Psoas muscle (tissue), 8 donors: ENCODE data around the gene HSPG2. TPM values are rescaled to one million over a fixed set of nuclear protein-coding genes. Genes with fewer than 3 reads are reported as not detected.
"Not testable (repeated sequence)": the region's sequence is repeated elsewhere in the genome, so short reads cannot be mapped to it uniquely, and the experiment has no call there.

Experiments
- ATAC-seq, 4 donors: fragments of 200-7000 bp; cut with Tn5 transposase; one replicate each; pipeline ENCODE4 v1.9.1; 2020; ENCODE audit warnings: moderate library complexity in 3 of 4, mild to moderate bottlenecking in 2 of 4
- DNase-seq, 2 donors: peaks; one replicate each; pipeline ENCODE4 v3.0.0-alpha.2; 2020
- H3K27ac ChIP-seq: fragments of 200-600 bp; one replicate; pipeline ENCODE4 v1.8.0; 2022
- H3K27me3 ChIP-seq, 3 donors: fragments of 200-600 bp in 1 of 3; one replicate each; pipeline versions ENCODE4 v1.6.1 to v1.8.0; 2013 to 2022; ENCODE audit warnings: low read length in 2 of 3, mild to moderate bottlenecking in 2 of 3, moderate library complexity in 1 of 3; ENCODE audit not compliant: insufficient read depth in 3 of 3
- H3K36me3 ChIP-seq, 2 donors: fragments of 200-600 bp in 1 of 2; one replicate each; pipeline versions ENCODE4 v1.6.1 to v1.8.0; 2013 to 2022; ENCODE audit warnings: low read depth in 1 of 2, mild to moderate bottlenecking in 1 of 2, moderate library complexity in 1 of 2; ENCODE audit not compliant: insufficient read depth in 1 of 2
- H3K4me1 ChIP-seq: fragments of 200-600 bp; one replicate; pipeline ENCODE4 v1.8.0; 2022
- H3K4me3 ChIP-seq: fragments of 200-600 bp; one replicate; pipeline ENCODE4 v1.8.0; 2022; ENCODE audit warnings: mild to moderate bottlenecking
- H3K9me3 ChIP-seq: fragments of 200-600 bp; one replicate; pipeline ENCODE4 v1.8.0; 2022
- WGBS, 3 donors: extraction: QIAGEN DNeasy Blood & Tissue Kit; methylation state at CpG; one replicate each; pipeline versions ENCODE4 v1.1.6 to v1.1.7; 2013; 5-methylcytosine and 5-hydroxymethylcytosine counted together
- intact Hi-C, 2 donors: fragments of 100-400 bp; cut with DNase I; formaldehyde crosslinking; loops; one replicate each; pipeline versions ENCODE4 v1.11.0 to v1.14.2; 2022
- polyA plus RNA-seq, 3 donors: library from polyadenylated mRNA; stranded (reverse); fragments of 200-250 nt; gene quantifications; one replicate each; pipeline ENCODE4 v1.2.3, GENCODE V29; 2013
- total RNA-seq, 4 donors: library from RNA; stranded (reverse); fragmentation: NEBNext Ultra II Directional in 2 of 4; extraction: Animal tissue kit (Norgen Biotek cat#: 25700) in 2 of 4; gene quantifications; one replicate each; pipeline versions ENCODE4 v1.2.1 to v1.2.4, GENCODE V29; 2021 to 2023
- TF ChIP-seq, protein P1 (sequence below): fragments of 200-600 bp; IDR thresholded peaks from one replicate; pipeline ENCODE4 v1.8.0; 2022; ENCODE audit warnings: antibody characterized with exemption
- donor health status: healthy with polysubstance abuse.
- donor health status: DM: no; HTN: no; CAD: no; lungs with moderate emphysema.
- donor health status: Bipolar disorder and iron deficiency.
- donor health status: healthy.
- donor health status: DM: yes; HTN: yes; CAD: no.
- donor health status: DM: no; HTN: no; CAD: no.
- donor health status: DM: no; HTN: no; CAD: no.
- donor health status: DM: yes; HTN: yes; CAD: no.

The HSPG2 gene
- total and polyA plus RNA-seq, 7 donors: 24.5 to 168 (median 102) TPM

DNA sequence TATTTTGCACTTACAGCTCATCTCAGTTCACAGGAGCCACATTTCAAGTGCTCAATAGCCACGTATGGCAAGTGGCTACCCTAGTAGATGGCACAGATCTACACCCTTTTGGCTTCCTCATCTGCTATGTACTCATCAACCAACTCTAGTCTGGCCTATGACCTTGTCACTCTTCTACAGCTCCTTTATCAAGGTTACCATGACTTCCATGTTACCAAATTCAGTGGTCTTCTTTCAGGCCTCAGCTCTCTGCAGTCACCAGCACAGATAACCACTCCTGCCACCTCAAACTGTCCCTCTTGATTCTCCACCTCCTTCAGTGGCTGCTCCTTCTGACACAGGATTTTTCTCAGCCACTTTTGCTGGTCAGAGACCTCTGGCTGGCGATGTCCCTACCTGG, 142.5 kb downstream of the HSPG2 start:
- WGBS, 3 donors: 85 to 87% (median 85%) methylated on average over 2 of the region's 2 CpGs
- no peaks in the 10 kb centered on the region for H3K27me3 ChIP-seq
- DNase-seq (no peak), ATAC-seq (no peak)
- no peak overlapping the region for H3K4me3 ChIP-seq
- H3K27ac ChIP-seq: no peak overlapping the region
- intact Hi-C loops: no loop called here
- no peaks in the 10 kb centered on the region for H3K36me3 ChIP-seq
- no peaks in the 10 kb centered on the region for H3K4me1 ChIP-seq
- TF ChIP-seq, protein P1, sequence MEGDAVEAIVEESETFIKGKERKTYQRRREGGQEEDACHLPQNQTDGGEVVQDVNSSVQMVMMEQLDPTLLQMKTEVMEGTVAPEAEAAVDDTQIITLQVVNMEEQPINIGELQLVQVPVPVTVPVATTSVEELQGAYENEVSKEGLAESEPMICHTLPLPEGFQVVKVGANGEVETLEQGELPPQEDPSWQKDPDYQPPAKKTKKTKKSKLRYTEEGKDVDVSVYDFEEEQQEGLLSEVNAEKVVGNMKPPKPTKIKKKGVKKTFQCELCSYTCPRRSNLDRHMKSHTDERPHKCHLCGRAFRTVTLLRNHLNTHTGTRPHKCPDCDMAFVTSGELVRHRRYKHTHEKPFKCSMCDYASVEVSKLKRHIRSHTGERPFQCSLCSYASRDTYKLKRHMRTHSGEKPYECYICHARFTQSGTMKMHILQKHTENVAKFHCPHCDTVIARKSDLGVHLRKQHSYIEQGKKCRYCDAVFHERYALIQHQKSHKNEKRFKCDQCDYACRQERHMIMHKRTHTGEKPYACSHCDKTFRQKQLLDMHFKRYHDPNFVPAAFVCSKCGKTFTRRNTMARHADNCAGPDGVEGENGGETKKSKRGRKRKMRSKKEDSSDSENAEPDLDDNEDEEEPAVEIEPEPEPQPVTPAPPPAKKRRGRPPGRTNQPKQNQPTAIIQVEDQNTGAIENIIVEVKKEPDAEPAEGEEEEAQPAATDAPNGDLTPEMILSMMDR: no peak
- H3K9me3 ChIP-seq: peaks cover 6% of the 10 kb centered on the region

- TF ChIP-seq, protein P1: no peak
- Histone ChIP-seq H3K36me3 (no peaks in the 10 kb centered on the region), H3K4me1 (no peaks in the 10 kb centered on the region), H3K27ac (no peak overlapping the region), H3K9me3 (peaks cover 6% of the 10 kb centered on the region), H3K27me3 (no peaks in the 10 kb centered on the region), H3K4me3 (no peak overlapping the region)
- 68 to 82% (median 78%) methylated on average over 2 of the region's 2 CpGs for WGBS, 3 donors
- DNase-seq: no peak
- intact Hi-C loops: no loop called here
- ATAC-seq: no peak
Observed at GRCh38 chr1:21793104-21793503, 144.0 kb downstream of the HSPG2 start.

- DNase-seq (no peak), ATAC-seq (no peak)
- 72 to 80% (median 76%) methylated on average over 2 of the region's 2 CpGs for WGBS, 3 donors
- no peaks in the 10 kb centered on the region for H3K27me3 ChIP-seq
- TF ChIP-seq, protein P1: no peak
- no peak overlapping the region for H3K27ac ChIP-seq
- no peak overlapping the region for H3K4me3 ChIP-seq
- H3K9me3 ChIP-seq: no peaks in the 10 kb centered on the region
- peaks cover 2% of the 10 kb centered on the region for H3K4me1 ChIP-seq
- no peaks in the 10 kb centered on the region for H3K36me3 ChIP-seq
- intact Hi-C loops: no loop called here
Observed at GRCh38 chr1:21786640-21787039, 150.5 kb downstream of the HSPG2 start.

DNA sequence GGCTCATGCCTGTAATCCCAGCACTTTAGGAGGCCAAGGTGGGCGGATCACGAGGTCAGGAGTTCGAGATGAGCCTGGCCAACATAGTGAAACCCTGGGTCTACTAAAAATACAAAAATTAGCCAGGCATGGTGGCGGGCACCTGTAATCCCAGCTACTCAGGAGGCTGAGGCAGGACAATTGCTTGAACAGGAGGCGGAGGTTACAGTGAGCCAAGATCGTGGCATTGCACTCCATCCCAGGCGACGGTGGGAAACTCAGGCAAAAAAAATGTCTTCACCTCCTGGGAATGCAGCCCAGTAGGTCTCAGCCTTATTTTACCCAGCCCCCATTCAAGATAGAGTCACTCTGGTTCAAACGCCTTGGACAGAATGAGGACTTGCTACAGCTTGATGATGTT, 151.3 kb downstream of the HSPG2 start:
- H3K9me3 ChIP-seq, intact Hi-C loops: not testable (repeated sequence)
- 82 to 93% (median 87%) methylated on average over 9 of the region's 9 CpGs for WGBS, 3 donors

DNA sequence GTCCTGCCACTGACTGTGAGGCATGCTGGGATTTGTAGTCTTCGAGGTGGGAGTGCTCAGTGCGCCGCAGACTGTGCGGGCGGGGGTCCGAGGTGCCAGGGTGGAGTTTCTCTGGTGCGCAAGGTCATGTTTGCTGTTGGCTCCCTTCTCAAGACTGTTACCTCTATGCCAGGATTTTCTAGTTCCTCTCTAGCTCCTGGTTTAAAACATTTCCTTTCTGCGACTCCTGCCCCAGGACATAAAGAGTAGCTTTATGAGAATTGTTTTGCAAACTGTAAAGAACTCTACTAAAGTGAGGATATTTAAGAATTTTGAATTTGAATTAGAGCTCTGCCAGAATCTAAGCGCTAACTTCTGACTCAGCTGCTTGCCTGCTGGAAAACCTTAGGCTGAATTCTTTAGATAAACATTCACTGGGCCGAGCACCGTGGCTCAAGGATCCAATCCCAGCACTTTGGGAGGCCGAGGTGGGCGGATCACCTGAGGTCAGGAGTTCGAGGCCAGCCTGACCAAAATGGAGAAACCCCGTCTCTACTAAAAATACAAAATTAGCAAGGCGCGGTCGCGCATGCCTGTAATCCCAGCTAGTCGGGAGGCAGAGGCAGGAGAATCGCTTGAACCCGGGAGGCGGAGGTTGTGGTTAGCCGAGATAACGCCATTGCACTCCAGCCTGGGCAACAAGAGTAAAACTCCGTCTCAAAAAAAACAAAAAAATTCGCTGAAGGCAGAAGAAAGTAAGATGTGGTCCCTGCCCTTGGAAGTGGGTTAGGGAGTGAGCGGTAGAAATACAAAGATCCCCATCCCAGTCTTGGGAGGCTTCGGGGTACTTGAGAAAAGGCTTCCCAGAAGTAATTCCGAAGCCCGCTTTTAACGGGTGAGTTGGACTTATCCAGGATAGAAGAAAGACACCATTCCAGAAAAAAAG, 153.2 kb downstream of the HSPG2 start:
- Histone ChIP-seq H3K9me3 (no peaks in the 10 kb centered on the region), H3K4me3 (peak overlapping the region; percentile 82), H3K27me3 (no peaks in the 10 kb centered on the region), H3K4me1 (peaks cover 8% of the 10 kb centered on the region), H3K27ac (peak overlapping the region; percentile 100), H3K36me3 (no peaks in the 10 kb centered on the region)
- DNase-seq (peak in 1 of 2 donors; percentile 17), ATAC-seq (no peak)
- TF ChIP-seq, protein P1: no peak
- 58% methylated on average over 32 of the region's 32 CpGs for WGBS, 3 donors
- intact Hi-C loops: no loop called here

More for the DNA sequence above, 151.3 kb downstream of the HSPG2 start:
- H3K4me3 ChIP-seq, H3K27me3 ChIP-seq, H3K36me3 ChIP-seq, H3K4me1 ChIP-seq, DNase-seq, H3K27ac ChIP-seq, ATAC-seq: not testable (repeated sequence)
